HG02798 (cell line): Measurements from ENCODE around the gene SSBP4.

Experiments
- ATAC-seq: cut with Tn5 transposase; IDR thresholded peaks from one replicate; pipeline ENCODE4 v1.9.1; 2021; ENCODE audit warnings: mild to moderate bottlenecking; ENCODE audit not compliant: unreplicated experiment, poor library complexity

The SSBP4 gene

GRCh38 chr19:18419699-18420460, 682 bp downstream of the SSBP4 start:
- no peak for ATAC-seq

DNA sequence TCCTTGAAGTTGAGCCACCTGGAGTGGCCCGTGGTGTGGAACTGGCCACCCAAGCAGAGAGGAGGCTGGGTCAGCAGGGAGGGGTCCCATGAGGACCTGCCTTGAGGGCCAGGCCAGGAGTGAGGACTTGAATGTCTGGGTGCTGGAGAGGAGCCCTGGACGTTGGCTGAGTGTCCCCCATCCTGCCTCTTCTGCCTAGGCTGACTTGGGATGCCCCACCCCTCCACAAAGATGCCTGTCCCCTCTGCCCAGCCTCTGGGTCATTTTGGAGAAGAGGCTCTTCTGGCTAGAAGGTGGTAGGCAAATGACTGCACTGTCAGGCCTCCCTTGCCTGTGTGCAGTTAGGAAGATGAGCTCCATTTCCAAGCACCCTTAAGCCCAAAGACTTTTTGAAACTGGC, 1.7 kb downstream of the SSBP4 start:
- ATAC-seq = no peak

DNA sequence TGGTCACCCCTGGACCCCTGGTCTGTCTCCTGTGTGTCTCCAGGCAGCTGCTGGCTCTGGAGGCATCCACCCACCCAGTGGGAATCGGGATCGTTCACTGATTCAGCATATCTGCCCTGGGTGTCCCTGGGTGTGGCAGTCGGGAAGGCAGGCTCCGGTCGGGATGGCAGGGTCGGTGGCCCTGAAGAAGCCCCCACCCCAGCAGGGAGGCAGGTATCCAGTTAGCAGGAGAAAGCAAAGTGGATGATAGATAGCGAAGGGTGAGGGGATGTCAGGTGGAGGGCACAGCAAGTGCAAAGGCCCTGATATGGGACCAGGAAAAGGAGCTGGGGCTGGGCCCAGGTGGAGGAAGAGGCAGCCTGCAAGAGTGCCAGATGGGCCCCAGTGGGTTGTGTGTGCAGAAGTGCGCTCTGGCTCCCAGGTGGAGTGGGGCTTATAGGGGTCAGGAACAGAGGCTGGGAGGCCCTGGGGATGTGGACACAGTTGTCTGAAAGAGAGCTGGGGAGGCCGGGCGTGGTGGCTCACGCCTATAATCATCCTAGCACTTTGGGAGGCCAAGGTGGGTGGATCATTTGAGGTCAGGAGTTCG, 2.3 kb downstream of the SSBP4 start:
- ATAC-seq = no peak

GRCh38 chr19:18422530-18423191, 3.5 kb downstream of the SSBP4 start:
- no peak for ATAC-seq

DNA sequence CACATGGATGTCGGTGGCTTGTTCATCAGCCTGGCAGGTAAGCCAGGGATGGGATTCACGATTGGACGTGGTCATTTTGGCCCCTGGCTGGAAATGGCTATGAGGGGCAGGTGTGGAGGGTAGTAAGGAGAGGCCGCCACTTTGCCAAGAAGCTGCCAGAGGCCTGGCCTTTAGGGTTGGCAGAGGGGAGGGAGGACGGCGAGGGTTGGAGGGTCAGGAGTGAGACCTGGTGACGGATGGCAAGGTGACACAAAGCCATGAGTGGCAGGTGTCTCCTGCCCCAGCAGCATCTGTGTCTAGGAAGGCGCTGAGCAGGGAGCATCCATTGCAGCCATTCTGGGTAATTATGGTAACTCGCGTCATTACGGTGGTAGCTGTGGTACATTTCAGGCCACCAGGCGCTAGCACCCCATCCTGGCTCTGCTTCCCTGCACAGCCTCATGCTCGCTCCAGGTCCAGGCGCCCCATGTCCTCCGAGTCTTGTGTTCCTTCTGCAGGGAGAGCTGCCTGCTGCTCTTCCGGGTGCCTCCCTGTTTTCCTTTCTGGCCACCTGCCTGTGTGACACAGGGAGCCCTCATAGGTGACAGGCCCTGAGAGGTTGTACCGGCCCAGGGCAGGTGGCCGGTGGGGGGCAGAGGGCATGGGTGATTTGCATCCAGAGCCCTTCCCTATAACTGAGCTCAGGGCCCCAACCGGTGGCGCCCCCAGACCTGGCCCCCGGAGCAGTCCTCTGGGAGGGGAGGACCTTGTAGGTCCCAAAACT, 4.2 kb downstream of the SSBP4 start:
- ATAC-seq = no peak

DNA sequence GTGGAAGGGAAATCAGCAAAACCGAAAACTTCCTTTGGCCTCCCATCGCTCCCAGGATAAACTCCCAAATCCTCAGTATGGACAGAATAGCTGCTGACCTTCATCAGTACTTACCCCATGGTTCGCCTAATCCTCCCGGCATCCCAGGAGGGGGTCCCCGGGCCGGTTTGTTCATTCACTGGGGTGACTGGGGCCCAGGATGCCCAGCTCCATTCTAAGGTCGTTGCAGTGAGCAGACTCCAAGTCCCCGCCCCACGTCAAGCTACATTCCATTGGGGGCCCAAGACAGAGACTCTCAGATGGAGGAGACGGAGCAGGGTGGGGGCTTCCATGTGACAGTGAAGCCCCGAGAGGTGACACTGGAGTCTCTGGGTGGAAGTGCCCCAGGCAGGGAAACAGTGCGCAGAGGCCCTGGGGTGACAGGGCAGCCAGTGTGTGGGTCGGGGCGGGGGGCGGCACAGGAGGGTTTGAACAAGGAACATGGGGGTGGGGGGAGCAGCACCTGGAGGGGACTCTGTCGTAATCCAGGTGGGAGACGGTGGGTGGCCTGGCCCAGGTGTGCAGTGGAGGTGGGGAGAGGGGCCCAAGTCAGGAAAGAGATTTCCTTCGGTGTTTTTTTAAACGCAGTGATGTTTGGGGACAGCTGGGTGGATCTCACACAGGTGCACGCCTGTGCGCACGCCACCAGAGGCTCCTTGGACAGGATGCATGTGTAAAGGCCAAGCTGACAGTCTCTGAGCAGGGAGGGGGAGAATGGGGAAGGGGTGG, 5.1 kb downstream of the SSBP4 start:
- ATAC-seq = no peak

- no peak for ATAC-seq
These were observed 5.8 kb downstream of the SSBP4 start for GRCh38 chr19:18424890-18425514.

GRCh38 chr19:18425515-18426415, 6.6 kb downstream of the SSBP4 start:
- ATAC-seq = no peak

DNA sequence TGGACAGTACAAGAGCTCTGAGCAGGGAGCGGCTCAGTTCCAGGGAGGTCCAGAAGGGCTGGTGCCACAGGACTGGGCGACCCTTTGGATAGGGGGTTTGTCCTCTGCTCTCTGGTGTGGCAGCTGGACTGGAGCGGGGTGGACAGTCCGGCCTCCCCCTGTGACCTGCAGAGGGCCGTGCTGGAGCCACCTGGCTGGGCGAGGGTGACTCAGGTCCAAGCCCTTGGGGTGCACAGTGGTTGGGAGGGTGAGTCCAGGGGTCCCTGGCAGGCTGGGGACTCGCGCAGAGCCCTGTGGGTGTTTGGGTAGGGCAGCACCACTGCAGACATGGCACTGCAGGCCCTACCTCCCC, 7.2 kb downstream of the SSBP4 start:
- ATAC-seq = no peak

- no peak for ATAC-seq
These were observed 8.0 kb downstream of the SSBP4 start for GRCh38 chr19:18427080-18427742.

DNA sequence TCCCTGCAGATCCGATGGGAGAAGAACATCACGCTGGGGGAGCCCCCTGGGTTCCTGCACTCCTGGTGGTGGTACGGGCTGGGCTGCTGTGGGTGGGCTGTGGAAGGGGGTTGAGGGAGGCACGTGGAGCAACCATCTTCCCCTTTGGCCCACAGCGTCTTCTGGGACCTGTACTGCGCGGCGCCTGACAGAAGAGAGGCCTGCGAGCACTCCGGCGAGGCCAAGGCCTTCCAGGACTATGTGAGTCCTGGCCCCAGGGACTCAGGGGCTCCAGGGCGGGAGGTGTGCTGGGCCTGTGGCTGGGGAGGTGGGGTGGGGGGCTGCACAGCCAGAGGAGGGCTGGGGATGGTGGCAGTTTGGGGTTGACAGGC, 8.5 kb downstream of the SSBP4 start:
- no peak for ATAC-seq

GRCh38 chr19:18428173-18428786, 9.1 kb downstream of the SSBP4 start:
- no peak for ATAC-seq

- peak; percentile 66 for ATAC-seq
These were observed 9.8 kb downstream of the SSBP4 start for GRCh38 chr19:18428787-18429674.

- no peak for ATAC-seq
These were observed 10.7 kb downstream of the SSBP4 start for GRCh38 chr19:18429717-18430416.

DNA sequence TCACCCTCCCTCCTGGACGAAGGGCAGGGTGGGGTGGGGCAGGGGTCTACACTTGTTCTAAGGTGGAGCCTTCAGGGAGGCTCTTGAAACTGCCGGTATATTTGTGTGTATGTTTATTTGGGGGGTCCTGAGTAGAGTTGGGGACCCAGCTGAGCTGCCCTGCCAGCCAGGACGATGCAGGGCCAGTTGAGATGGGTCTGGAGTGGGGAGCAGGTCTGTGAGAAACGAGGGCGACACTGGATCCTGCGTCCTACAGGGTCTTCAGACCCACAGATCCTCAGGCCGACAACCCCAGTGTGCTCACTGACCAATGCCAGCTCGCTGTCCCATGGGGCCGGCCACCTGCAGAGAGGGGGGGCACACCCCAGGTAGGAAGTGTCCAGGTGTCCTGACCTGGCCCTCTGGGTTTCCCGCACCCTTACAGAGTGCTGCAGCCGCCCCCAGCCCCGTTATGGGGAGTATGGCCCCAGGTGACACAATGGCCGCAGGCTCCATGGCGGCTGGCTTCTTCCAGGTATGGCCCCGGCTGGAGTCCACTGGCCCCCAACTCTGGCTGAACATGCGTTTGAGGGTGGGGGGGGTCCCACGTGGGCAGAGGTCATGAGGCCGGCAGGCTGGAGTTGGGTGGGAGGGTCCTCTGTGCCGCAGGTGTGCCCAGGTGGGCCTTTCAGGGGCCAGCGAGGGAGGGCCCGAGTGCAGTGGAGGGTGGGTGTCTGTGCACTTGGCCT, 11.4 kb downstream of the SSBP4 start:
- no peak for ATAC-seq
